ENCODE measurements around the gene CLEC16A. TPM values are rescaled to one million over a fixed set of nuclear protein-coding genes. Genes with fewer than 3 reads are reported as not detected.

Gene CLEC16A
- total and polyA plus RNA-seq, 4 donors, result 14.3 to 44.4 (median 26.4) TPM

DNA sequence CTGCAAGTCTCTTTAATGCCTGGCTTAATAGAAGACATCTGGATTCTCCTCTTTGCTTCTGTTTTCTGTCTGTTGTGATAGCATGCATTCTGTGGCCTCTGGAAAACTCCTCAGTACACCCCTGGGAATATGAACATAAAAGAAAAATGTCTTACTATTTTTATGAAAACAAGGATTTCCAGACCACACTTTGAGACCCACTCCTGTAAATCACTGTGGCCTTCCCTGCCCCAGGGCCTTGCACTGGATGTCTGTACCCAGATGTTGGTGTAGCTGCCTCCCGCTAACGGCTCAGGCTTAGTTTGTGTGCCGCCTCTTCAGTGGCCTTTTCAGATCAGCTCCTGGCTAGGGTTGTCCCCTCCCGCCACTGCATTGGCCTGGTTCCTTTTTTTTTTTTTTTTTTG is 185.0 kb downstream of the CLEC16A start:
- WGBS, 2 donors, result 65 to 68% methylated on average over 4 of the region's 4 CpGs
- no peaks in the 10 kb centered on the region for H3K27me3 ChIP-seq (ENCODE audit: control insufficient read depth in 3 of 3, insufficient read depth in 3 of 3, low read length in 2 of 3)
- ATAC-seq (ENCODE audit: insufficient read depth, low FRiP score), result no peak
- DNase-seq, result peak; percentile 44 to 79 (median 76)
- peaks cover 0 to 26% (median 3%) of the 10 kb centered on the region in 4 donors for H3K36me3 ChIP-seq (ENCODE audit: control insufficient read depth in 4 of 4, insufficient read depth in 4 of 4, low read length in 4 of 4)
- H3K27ac ChIP-seq (ENCODE audit: low read depth in 1 of 2, low read length in 1 of 2), result no peak overlapping the region
- H3K9me3 ChIP-seq (ENCODE audit: control insufficient read depth in 4 of 4, insufficient read depth in 3 of 4, low read length in 3 of 4), result no peaks in the 10 kb centered on the region
- H3K9ac ChIP-seq (ENCODE audit: insufficient read depth in 1 of 2, low read length in 2 of 2), result peak overlapping the region in 1 of 2 donors; percentile 62
- no peak overlapping the region for H3K4me3 ChIP-seq
- peaks cover 11 to 83% (median 35%) of the 10 kb centered on the region in 5 donors for H3K4me1 ChIP-seq (ENCODE audit: control insufficient read depth in 5 of 5, insufficient read depth in 5 of 5, low read length in 5 of 5)
- TF ChIP-seq, protein P1, sequence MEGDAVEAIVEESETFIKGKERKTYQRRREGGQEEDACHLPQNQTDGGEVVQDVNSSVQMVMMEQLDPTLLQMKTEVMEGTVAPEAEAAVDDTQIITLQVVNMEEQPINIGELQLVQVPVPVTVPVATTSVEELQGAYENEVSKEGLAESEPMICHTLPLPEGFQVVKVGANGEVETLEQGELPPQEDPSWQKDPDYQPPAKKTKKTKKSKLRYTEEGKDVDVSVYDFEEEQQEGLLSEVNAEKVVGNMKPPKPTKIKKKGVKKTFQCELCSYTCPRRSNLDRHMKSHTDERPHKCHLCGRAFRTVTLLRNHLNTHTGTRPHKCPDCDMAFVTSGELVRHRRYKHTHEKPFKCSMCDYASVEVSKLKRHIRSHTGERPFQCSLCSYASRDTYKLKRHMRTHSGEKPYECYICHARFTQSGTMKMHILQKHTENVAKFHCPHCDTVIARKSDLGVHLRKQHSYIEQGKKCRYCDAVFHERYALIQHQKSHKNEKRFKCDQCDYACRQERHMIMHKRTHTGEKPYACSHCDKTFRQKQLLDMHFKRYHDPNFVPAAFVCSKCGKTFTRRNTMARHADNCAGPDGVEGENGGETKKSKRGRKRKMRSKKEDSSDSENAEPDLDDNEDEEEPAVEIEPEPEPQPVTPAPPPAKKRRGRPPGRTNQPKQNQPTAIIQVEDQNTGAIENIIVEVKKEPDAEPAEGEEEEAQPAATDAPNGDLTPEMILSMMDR (IDR thresholded peaks at IDR 0.05; ENCODE audit: control extremely low read depth, extremely low read depth), result no peak

DNA sequence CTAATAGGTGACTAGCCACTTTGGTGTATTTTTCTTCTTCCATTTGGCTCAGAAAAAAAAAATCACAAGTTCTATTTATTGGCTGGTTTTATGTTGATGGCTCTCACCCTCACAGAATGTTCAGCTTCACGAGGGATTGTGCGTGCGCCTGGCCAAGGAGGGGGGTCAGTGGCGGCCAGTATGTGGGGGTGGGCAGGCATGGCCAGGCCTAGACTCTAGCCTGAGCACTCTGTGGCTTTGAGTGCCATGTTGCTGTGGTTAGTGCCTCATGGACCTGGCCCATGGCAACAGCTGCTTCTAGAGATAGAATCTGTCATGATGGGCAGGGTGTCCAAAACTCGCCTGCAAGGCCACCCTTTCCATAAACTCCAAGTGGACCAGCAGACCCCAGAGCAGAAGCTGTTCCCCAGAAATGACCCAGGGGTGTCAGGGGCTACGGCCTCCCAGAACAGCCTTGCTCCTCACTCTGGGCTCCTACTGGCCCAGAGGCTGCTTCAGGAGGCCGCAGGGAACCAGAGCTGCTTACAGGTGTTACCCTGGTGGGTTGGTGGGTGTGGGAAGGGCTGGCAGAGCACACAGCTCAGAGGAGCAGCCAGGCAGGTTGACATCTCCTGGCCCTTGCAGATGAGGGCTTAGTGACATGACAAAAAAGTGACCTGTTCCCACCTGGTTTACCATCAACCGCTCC is 186.8 kb downstream of the CLEC16A start:
- Histone ChIP-seq H3K9me3 (ENCODE audit: control insufficient read depth in 4 of 4, insufficient read depth in 3 of 4, low read length in 3 of 4) (no peaks in the 10 kb centered on the region), H3K27ac (ENCODE audit: low read depth in 1 of 2, low read length in 1 of 2) (peak overlapping the region in 1 of 2 donors; percentile 24), H3K4me1 (ENCODE audit: control insufficient read depth in 5 of 5, insufficient read depth in 5 of 5, low read length in 5 of 5) (peaks cover 19 to 95% (median 50%) of the 10 kb centered on the region in 5 donors), H3K36me3 (ENCODE audit: control insufficient read depth in 4 of 4, insufficient read depth in 4 of 4, low read length in 4 of 4) (peaks cover 0 to 12% (median 0%) of the 10 kb centered on the region in 4 donors), H3K27me3 (ENCODE audit: control insufficient read depth in 3 of 3, insufficient read depth in 3 of 3, low read length in 2 of 3) (no peaks in the 10 kb centered on the region), H3K4me3 (no peak overlapping the region), H3K9ac (ENCODE audit: insufficient read depth in 1 of 2, low read length in 2 of 2) (peak overlapping the region in 1 of 2 donors; percentile 17)
- ATAC-seq (ENCODE audit: insufficient read depth, low FRiP score) (no peak), DNase-seq (no peak)
- WGBS, 2 donors, result 88 to 92% methylated on average over 8 of the region's 8 CpGs
- TF ChIP-seq, protein P1 (IDR thresholded peaks at IDR 0.05; ENCODE audit: control extremely low read depth, extremely low read depth), result no peak

DNA sequence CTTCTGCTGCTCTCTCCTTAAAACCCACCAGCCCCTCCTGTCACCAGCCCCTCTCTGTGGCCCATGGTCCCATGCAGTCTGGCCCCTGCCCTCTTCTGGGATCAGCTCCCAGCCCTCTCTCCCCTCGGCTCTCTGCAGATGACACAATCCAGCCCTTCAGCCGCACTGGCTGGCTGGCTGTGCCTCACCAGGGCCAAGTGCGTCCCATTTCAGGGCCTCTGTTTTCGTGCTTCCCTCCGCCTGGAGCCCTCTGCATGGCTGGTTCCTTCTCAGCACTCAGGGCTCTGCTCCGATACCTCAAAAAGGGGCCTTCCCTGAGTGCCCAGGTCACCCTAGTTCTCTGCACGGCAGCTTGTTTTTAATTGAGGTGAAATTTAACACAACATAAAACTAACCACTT is 187.3 kb downstream of the CLEC16A start:
- DNase-seq (peak in 2 of 3 donors; percentile 50 to 76), ATAC-seq (ENCODE audit: insufficient read depth, low FRiP score) (no peak)
- Histone ChIP-seq H3K9me3 (ENCODE audit: control insufficient read depth in 4 of 4, insufficient read depth in 3 of 4, low read length in 3 of 4) (no peaks in the 10 kb centered on the region), H3K27ac (ENCODE audit: low read depth in 1 of 2, low read length in 1 of 2) (peak overlapping the region in 1 of 2 donors; percentile 24), H3K9ac (ENCODE audit: insufficient read depth in 1 of 2, low read length in 2 of 2) (no peak overlapping the region), H3K4me1 (ENCODE audit: control insufficient read depth in 5 of 5, insufficient read depth in 5 of 5, low read length in 5 of 5) (peaks cover 21 to 96% (median 54%) of the 10 kb centered on the region in 5 donors), H3K27me3 (ENCODE audit: control insufficient read depth in 3 of 3, insufficient read depth in 3 of 3, low read length in 2 of 3) (no peaks in the 10 kb centered on the region), H3K4me3 (no peak overlapping the region), H3K36me3 (ENCODE audit: control insufficient read depth in 4 of 4, insufficient read depth in 4 of 4, low read length in 4 of 4) (peaks cover 0 to 9% (median 0%) of the 10 kb centered on the region in 4 donors)
- TF ChIP-seq, protein P1 (IDR thresholded peaks at IDR 0.05; ENCODE audit: control extremely low read depth, extremely low read depth), result no peak
- 79 to 81% methylated on average over 7 of the region's 7 CpGs for WGBS, 2 donors

Data from lung (tissue), 12 donors.